HG03378 (cell line): ENCODE measurements around the gene IARS2.
"Not testable (repeated sequence)": the region's sequence is repeated elsewhere in the genome, so short reads cannot be mapped to it uniquely, and the experiment has no call there.

Source experiments
- ATAC-seq: cut with Tn5 transposase; IDR thresholded peaks from one replicate; pipeline ENCODE4 v1.9.1; 2021; ENCODE audit warnings: mild to moderate bottlenecking, moderate library complexity; ENCODE audit not compliant: unreplicated experiment

The IARS2 gene

GRCh38 chr1:220164116-220164515 lies 70.2 kb downstream of the IARS2 start:
- no peak for ATAC-seq

- no peak for ATAC-seq
Observed at GRCh38 chr1:220164517-220164916, 70.6 kb downstream of the IARS2 start.

- ATAC-seq: no peak
Observed at GRCh38 chr1:220166853-220167252, 72.9 kb downstream of the IARS2 start.

GRCh38 chr1:220169887-220170286 lies 76.0 kb downstream of the IARS2 start:
- ATAC-seq: not testable (repeated sequence)

- ATAC-seq: no peak
Observed at GRCh38 chr1:220170836-220171526, 77.0 kb downstream of the IARS2 start.

GRCh38 chr1:220176540-220176939 lies 82.6 kb downstream of the IARS2 start:
- no peak for ATAC-seq

GRCh38 chr1:220182111-220182510 lies 88.2 kb downstream of the IARS2 start:
- no peak for ATAC-seq

GRCh38 chr1:220182656-220183055 lies 88.7 kb downstream of the IARS2 start:
- no peak for ATAC-seq

GRCh38 chr1:220184506-220184905 lies 90.6 kb downstream of the IARS2 start:
- no peak for ATAC-seq

GRCh38 chr1:220186752-220187151 lies 92.8 kb downstream of the IARS2 start:
- ATAC-seq: no peak

GRCh38 chr1:220188538-220188937 lies 94.6 kb downstream of the IARS2 start:
- ATAC-seq: no peak

GRCh38 chr1:220189750-220190347 lies 95.9 kb downstream of the IARS2 start:
- no peak for ATAC-seq

- ATAC-seq: no peak
Observed at GRCh38 chr1:220195701-220196100, 101.8 kb downstream of the IARS2 start.
